Measurements from ENCODE around the gene LAP3. TPM values are rescaled to one million over a fixed set of nuclear protein-coding genes. Genes with fewer than 3 reads are reported as not detected.

The LAP3 gene
- total and polyA plus RNA-seq, 2 donors from 2014 or later = 108 to 123 TPM

- Histone ChIP-seq H3K4me3 (ENCODE audit: low read length in 3 of 3) (no peak overlapping the region), H3K27me3 (ENCODE audit: control insufficient read depth, insufficient read depth, low read length) (no peaks in the 10 kb centered on the region), H3K9ac (ENCODE audit: low read length in 3 of 3) (no peak overlapping the region), H3K36me3 (ENCODE audit: control insufficient read depth in 2 of 3, insufficient read depth in 3 of 3, low read length in 3 of 3) (no peaks in the 10 kb centered on the region), H3K9me3 (ENCODE audit: control insufficient read depth in 2 of 3, insufficient read depth in 1 of 3, low read length in 3 of 3) (no peaks in the 10 kb centered on the region), H3K4me1 (ENCODE audit: control insufficient read depth in 2 of 3, insufficient read depth in 2 of 3, low read depth in 1 of 3, low read length in 3 of 3) (no peaks in the 10 kb centered on the region), H3K27ac (ENCODE audit: low read depth in 2 of 2, low read length in 2 of 2) (no peak overlapping the region)
- intact Hi-C loops (cut with DNase I) = loop anchor here (10.0 kb wide), 1 partner anchor 1038 kb away; no protein-coding TSS in a partner anchor
- FAIRE-seq (no peak), DNase-seq (no peak)
- no peak for TF ChIP-seq CTCF (IDR thresholded peaks at IDR 0.05; ENCODE audit: borderline replicate concordance, extremely low read depth, insufficient read depth)
Measured at GRCh38 chr4:17556498-17556897, 20.5 kb upstream of the LAP3 start.

- no peak for DNase-seq
- Histone ChIP-seq H3K36me3 (ENCODE audit: control insufficient read depth in 2 of 3, insufficient read depth in 3 of 3, low read length in 3 of 3) (no peaks in the 10 kb centered on the region), H3K27me3 (ENCODE audit: control insufficient read depth, insufficient read depth, low read length) (no peaks in the 10 kb centered on the region), H3K27ac (ENCODE audit: low read depth in 2 of 2, low read length in 2 of 2) (no peak overlapping the region), H3K4me1 (ENCODE audit: control insufficient read depth in 2 of 3, insufficient read depth in 2 of 3, low read depth in 1 of 3, low read length in 3 of 3) (no peaks in the 10 kb centered on the region), H3K4me3 (ENCODE audit: low read length in 3 of 3) (no peak overlapping the region), H3K9ac (ENCODE audit: low read length in 3 of 3) (no peak overlapping the region), H3K9me3 (ENCODE audit: control insufficient read depth in 2 of 3, insufficient read depth in 1 of 3, low read length in 3 of 3) (no peaks in the 10 kb centered on the region)
- TF ChIP-seq CTCF (IDR thresholded peaks at IDR 0.05; ENCODE audit: borderline replicate concordance, extremely low read depth, insufficient read depth) = no peak
- FAIRE-seq = no peak
- intact Hi-C loops (cut with DNase I) = loop anchor here (10.0 kb wide), 1 partner anchor 1037 kb away; no protein-coding TSS in a partner anchor
Measured at GRCh38 chr4:17557880-17558279, 19.1 kb upstream of the LAP3 start.

- FAIRE-seq = no peak
- no peak for TF ChIP-seq CTCF (IDR thresholded peaks at IDR 0.05; ENCODE audit: borderline replicate concordance, extremely low read depth, insufficient read depth)
- Histone ChIP-seq H3K9ac (ENCODE audit: low read length in 3 of 3) (no peak overlapping the region), H3K36me3 (ENCODE audit: control insufficient read depth in 2 of 3, insufficient read depth in 3 of 3, low read length in 3 of 3) (no peaks in the 10 kb centered on the region), H3K4me3 (ENCODE audit: low read length in 3 of 3) (no peak overlapping the region), H3K27ac (ENCODE audit: low read depth in 2 of 2, low read length in 2 of 2) (no peak overlapping the region), H3K9me3 (ENCODE audit: control insufficient read depth in 2 of 3, insufficient read depth in 1 of 3, low read length in 3 of 3) (no peaks in the 10 kb centered on the region), H3K4me1 (ENCODE audit: control insufficient read depth in 2 of 3, insufficient read depth in 2 of 3, low read depth in 1 of 3, low read length in 3 of 3) (no peaks in the 10 kb centered on the region), H3K27me3 (ENCODE audit: control insufficient read depth, insufficient read depth, low read length) (no peaks in the 10 kb centered on the region)
- intact Hi-C loops (cut with DNase I) = loop anchor here (10.0 kb wide), 1 partner anchor 1036 kb away; no protein-coding TSS in a partner anchor
- no peak for DNase-seq
Measured at GRCh38 chr4:17558941-17559708, 17.9 kb upstream of the LAP3 start.

Measured in kidney (tissue), 14 donors.